Measurements from ENCODE around the gene GABARAP.

The GABARAP gene

DNA sequence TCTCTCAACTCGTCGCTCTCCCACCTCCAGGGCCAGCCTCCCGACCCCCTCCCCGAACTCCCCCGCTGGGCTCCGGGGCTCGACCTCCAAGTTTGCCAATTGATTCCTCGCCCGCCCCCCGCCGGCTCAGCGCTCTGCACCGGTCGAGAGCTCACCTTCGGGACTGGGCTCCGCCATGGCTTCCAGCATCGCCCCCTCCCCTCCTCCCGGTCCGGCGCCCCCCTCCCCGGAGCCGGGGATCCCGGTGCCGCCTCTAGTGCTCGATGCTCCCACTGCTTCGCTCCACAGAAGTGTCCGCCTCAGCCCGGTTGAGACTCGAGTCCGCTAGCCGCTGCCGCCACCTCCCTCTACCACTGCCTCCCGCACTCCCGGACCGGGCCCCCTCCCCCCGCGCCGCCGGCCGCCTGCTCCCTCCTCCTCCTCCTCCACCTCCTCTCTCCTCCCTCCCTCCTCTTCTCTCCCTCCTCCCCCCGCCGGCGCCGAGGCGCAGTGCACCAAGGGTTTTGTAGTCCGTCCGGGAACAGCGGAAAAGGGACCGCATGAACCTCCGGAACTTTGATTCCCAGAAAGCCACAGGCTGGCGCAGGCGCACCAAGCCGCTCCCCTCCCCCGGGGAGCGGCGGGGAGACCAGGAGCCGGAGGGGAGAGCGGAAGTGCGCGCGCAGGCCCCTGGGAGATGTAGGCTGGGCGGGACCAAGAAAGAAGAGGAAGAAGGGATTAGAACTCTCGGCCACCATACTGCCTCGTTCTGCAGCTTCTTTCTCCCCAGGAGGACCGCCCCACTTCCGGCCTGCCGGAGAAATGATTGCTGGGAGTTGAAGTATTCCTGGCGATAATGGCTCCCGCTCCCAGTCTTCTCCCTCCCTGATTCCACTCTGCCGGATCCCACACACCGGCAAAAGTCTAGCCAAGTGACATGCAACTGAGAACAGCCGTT lies 2.9 kb downstream of the GABARAP start, which contains the start of gene PHF23:
PHF23 (minus strand) TSS at position 367 of the 937 bp plus-strand sequence; CDS start at position 189, 178 bp downstream.
- DNase-seq (ENCODE audit: low spot score): peak; percentile 100

DNA sequence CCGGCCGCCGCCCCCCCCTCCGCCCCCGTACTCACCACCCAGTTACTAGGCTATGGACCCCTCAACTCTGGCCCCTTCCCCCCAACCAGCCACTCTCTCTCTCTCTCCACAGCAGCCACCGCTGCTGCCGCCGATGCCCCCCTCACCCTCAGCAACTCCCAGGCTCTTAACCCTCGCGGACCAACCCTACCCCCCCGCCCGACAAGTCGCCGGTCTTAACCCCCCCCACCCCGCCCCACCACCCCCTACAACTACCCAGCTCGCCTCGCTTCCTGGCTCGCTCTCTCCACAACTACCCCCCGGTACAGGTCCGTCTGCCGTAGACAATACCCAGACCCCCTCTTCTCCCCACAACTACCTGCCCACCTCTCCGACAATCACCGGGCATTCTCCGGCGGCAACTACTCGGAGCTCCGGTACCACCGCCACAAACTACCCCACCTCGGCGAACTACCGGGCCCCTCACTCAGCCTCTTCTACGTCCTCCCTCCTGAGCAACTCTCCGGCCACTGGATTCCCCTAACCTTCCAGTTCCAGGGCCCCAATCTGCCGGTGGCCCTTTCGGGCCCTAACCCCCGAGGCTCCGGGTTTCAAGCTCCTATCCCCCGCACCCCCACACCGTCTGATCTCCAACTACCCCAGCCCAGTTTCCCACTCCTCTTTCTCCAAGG lies 3.7 kb downstream of the GABARAP start:
- peak; percentile 63 for DNase-seq (ENCODE audit: low spot score)

DNA sequence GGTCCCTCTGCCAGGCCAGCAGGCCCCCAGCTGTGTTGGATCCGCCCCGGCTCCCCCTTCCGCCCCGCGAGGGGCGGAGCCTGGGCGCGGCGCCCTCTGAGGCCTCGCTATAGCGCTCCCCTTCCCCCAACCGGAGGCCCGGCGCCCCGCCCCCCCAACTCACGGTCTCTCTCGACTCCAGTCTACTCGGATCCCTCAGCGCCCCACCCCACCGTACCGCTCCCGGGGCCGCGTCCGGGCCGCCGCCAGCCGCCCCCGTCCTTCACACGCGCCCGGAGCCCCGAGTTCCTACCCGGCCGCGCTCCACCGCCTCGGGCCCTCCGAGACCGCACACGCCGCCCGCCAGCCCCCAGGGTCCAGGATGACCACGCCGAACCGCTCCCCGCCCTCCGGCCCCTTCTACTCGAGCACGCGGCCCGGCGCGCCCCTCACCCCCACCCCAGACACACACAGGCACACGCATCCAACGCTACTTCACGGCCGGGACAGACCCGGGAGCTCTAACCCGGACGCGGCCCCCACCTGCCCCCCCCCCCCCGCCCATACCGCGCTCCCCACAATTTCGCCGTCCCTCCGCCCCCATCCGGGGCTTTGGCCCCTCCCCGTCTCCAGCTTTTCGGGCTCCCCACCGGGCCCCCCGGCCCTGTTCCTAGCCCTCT lies 4.4 kb downstream of the GABARAP start:
- DNase-seq (ENCODE audit: low spot score): peak; percentile 90

- no peak for DNase-seq (ENCODE audit: low spot score)
These were observed 4.9 kb downstream of the GABARAP start for GRCh38 chr17:7237266-7237760.

GRCh38 chr17:7236808-7237207 lies 5.4 kb downstream of the GABARAP start:
- no peak for DNase-seq (ENCODE audit: low spot score)

DNA sequence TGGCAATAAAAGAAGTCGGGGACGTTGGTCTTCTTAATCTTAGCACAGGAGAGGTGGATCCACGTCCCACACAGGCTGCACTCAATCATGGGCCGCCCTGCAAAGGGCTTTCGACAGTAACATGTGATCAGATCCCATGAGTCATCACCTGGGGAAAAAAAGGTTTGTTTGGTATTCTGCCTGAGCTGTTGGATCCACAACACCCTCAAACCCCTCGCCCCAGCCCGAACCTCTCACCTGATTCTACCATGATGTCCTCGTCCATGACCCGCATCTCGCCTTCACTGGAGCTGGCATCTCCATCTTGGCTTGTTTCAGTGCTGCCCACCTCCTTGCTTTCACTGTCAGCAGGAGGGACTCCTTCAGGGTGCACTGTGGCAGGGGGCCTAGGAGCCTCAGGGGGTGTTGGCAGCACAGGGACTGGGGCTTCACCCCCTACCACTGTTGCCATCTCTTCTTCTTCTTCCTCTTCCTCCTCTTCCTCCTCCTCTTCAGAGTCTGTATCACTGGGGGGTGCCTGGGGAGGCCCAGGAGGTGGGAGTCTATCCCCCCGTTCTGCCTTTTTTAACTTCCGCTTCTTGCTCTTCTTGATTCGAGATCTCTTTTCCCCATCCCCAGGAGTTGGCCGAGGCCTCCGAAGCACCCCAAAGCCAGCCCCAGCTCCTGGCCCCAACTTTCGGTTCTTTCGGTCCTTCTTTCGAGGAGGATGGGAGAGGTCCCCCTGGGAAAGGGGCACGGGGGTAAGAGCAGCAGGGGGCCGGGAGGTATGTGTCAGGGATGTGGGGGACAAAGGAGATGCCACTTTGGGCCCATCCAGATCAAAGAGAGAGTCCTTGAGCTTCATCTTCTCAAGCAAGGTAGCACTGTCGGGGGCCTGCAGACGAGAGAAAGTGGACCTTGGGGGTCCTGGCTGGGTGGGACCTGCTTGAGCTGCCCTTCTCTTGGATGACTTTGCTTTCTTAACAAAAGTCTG lies 6.3 kb downstream of the GABARAP start:
- DNase-seq (ENCODE audit: low spot score): peak; percentile 71

DNA sequence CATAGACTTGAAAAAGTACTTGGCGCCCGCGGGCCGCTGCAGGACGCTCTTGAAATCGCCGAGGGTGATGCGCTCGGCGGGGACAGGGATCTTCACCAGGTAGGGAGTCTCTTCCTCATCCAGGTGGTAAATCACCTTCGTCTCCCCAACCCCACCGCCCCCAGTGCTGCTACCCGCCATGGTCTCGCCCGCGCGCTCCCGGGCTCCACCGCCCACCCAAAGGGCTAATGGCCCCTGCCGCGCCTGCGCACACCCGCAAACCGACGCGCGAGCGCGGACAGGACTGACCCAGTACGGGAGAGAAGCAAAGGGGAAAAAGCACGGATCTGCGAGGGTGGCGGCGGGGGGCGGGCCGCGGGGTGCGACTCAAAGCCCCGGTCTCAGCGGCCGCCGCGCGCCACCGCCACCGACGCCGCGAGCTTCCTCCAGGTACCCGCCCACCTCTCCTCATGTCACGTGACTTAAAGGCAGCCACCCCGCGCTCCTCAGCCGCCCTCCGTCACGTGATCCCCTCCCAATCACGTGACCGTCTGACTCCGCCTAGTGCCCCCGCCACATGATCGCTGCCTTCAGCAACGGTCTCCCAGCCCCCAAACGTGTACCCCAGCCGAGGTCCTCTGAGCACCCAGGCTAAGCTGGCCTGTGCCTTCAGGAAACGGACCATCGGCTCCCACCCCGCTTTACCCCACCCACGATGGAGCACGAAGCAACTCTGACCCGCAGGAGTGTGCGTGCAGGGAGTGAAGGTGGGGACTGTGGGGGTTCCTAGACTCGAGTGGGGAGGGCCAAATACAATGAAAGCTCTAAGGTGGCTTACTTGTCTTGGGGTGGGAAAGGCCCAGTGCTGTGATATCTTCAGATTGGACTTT lies 7.9 kb downstream of the GABARAP start, which contains the start of gene DVL2:
DVL2 (minus strand) TSS at position 435 of the 869 bp plus-strand sequence; CDS start at position 180, 255 bp downstream.
- DNase-seq (ENCODE audit: low spot score): peak; percentile 98

- DNase-seq (ENCODE audit: low spot score): no peak
These were observed 8.6 kb downstream of the GABARAP start for GRCh38 chr17:7233701-7234082.

DNA sequence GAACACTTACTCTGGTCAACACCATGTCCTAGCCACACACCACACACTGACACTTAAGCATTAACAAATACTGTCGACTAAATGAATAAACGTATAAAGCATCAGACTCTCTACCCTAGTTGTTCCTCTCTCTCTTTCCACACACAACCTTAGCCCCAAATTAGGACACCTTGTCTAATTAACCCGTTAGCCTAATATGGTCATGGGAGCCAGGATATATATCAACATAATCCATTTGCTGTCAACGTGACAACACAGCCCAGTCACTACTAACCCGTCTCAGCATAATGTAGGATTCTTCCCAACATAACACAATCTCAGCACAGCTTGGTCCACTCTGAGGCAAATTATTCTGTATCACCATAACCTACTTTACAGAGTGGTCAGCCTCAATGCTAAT lies 10.1 kb downstream of the GABARAP start:
- DNase-seq (ENCODE audit: low spot score): no peak

DNA sequence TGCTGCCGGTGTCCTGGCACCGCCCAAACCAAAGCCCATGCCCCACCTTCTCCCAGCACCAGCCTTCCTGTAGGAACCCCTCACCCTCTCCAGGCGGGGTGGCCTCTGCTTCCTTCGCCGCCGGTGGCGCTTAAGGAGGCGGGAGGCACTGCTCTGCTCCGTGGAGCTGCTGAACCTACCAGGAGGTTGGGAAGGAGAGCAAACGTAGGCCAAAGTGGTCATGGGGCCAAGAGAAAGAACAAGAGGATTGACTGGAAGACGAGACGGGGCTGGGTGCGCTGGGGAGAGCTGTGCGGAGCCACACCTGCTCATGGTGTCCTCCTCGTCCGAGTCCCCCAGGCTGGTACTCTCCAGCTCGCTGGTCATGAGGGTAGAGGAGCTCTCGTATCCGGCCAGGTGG lies 12.7 kb downstream of the GABARAP start:
- DNase-seq (ENCODE audit: low spot score): no peak

- no peak for DNase-seq (ENCODE audit: low spot score)
These were observed 13.3 kb downstream of the GABARAP start for GRCh38 chr17:7228920-7229319.

DNA sequence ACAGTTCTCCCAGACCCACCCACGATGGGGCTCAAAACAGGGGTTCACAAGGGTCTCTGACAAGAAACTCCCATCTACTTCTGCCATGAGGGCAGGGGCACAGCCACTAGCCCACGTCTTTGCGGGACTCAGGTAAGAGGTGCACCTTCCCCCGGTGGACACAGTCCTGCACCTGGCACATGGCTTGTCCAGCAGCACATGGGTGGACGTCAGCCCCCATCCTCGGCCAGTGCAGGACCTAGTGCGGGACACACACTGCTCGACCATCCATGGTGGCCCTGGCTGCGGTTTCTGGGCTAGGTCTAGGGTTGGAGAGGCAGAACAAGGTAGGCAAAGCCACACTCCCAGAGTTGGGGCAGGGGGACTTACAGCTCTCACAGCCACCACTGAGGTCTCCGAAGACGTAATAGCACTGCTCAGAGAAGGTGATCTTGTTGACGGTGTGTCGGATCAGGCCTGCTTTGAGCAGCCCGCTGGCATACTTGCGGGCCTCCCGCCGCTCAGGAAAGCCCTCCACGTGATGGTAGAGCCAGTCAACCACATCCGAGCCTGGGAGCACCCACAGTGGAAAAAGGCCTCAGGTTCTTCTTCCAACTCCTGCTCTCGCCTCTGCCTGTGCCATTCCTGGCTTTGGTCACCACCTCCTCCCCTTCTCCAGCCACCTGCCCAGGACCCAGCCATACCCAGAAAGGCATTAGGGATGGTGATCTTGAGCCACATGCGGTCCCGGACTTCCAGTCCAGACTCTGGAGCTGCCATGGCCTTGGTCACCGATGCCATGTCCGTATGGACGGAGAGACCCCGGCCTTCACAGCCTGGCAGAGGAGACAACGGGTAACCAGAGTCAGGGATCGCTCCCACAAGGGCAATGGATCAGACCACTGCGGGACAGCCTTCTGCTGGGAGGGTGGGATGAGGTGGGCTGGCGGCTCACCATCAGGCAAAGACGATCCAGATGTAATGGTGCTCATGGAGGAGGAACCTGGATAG lies 15.2 kb downstream of the GABARAP start:
- no peak for DNase-seq (ENCODE audit: low spot score)

GRCh38 chr17:7225711-7226331 lies 16.4 kb downstream of the GABARAP start:
- DNase-seq (ENCODE audit: low spot score): no peak

GRCh38 chr17:7224661-7225111 lies 17.6 kb downstream of the GABARAP start:
- DNase-seq (ENCODE audit: low spot score): no peak

DNA sequence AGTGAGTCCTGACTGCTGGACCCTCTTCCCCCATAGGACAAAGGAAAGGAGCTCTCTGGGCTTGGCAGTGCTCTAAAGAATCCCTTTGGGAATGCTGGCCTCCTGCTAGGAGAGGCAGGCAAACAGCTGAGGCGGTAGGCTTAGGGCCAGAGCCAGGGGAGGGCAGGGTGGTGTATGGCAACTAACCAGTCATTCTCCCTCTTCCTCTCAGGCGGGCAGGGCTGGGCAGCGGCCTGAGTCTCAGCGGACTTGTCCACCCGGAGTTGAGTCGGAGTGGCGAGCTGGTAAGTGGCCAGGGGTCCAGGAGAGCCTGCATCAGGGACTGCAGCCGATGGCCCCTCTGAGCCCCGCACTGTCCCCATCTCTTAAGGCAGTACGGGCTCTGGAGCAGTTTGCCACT lies 18.1 kb downstream of the GABARAP start:
- DNase-seq (ENCODE audit: low spot score): no peak

GRCh38 chr17:7223375-7223774 lies 18.9 kb downstream of the GABARAP start:
- no peak for DNase-seq (ENCODE audit: low spot score)

GRCh38 chr17:7222972-7223292 lies 19.3 kb downstream of the GABARAP start:
- DNase-seq (ENCODE audit: low spot score): no peak

Data from hematopoietic multipotent progenitor cell treated with erythropoietin and hydrocortisone succinate and interleukin-3 and kit ligand, for 17 days (in vitro differentiated cells).